Non-pigmented ciliary epithelial cell (primary cell): Measurements from ENCODE around the gene UPK1A.

Experiments used
- DNase-seq: peaks from one replicate; pipeline ENCODE4 v3.0.0-alpha.2; 2010; ENCODE audit warnings: low read depth

Gene UPK1A

GRCh38 chr19:35693422-35693821 lies 27.1 kb downstream of the UPK1A start:
- no peak for DNase-seq

DNA sequence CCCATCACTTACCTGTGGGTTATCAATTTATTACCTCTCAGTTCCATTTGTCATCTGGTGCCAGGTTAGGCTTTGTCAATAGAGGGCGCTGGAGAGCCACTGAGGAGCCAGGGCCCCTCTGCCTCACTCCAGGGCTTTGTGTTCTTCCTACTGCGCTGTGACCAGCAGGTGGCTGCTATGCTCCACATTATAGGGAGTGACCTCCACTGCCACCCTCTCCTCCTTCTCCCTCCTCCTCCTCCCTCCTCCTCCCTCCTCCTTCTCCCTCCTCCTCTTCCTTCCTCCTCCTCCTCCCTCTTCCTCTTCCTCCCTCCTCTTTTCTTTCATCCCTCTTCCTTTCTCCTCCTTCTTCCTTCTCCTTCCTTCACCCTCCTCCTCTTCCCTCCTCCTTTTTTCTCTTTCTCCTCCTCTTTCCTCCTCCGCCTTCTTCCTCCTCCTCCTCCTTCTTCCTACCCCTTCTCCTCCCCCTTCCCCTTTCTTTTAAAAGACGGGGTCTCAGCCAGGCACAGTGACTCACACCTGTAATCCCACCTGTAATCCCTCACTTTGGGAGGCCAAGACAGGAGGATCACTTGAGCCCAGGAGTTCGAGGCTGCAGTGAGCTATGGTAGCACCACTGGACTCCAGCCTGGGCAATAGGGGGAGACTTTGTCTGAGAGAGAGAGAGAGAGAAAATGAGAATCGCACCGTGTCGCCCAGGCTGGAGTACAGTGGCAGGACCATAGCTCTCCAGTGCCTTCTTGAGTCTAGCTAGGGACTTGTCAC lies 27.7 kb downstream of the UPK1A start:
- no peak for DNase-seq

GRCh38 chr19:35695895-35696422 lies 29.6 kb downstream of the UPK1A start:
- DNase-seq = no peak

GRCh38 chr19:35696835-35697234 lies 30.5 kb downstream of the UPK1A start:
- no peak for DNase-seq

GRCh38 chr19:35702223-35703012 lies 36.1 kb downstream of the UPK1A start:
- DNase-seq = peak; percentile 93

DNA sequence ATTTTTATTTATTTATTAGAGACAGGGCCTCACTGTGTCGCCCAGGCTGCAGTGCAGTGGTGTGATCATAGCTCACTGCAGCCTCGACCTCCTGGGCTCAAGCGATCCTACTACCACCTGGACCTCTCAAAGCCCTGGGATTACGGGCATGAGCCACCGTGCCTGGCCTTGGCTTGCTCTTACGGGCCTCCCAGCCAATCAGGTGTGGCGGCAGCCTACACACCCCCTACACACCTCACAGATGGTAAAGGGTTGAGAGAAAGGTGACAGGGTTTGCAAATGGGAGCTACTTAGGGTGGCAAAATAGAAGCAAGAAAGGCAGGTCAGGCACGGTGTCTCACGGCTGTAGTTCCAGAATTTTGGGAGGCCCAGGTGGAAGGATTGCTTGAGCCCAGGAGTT lies 37.0 kb downstream of the UPK1A start:
- no peak for DNase-seq

DNA sequence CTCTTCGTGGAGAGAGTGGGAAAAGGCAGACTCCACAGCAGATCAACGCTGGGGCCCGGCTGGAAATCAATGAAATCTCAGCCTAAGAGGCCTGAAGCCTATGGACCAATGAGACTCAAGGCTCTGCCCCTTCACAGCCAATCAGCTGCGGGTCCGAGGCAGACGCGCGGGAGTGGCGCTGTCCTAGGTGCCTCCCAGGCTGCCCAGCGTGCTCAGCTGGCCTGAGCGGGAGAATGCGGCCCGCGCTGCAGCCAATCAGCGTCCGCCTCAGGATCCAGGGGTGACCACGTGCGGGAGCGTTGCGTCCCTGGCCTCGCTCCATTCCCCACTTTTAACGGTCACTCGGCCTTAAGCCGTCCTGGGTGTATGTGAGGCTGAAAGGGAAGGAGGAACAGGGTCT lies 37.9 kb downstream of the UPK1A start, which contains the start of gene ZBTB32:
ZBTB32 (plus strand) TSS at position 341 of the 400 bp plus-strand sequence. CDS start 10,069 bp downstream, outside the sequence.
- DNase-seq = no peak

- DNase-seq = no peak
Observed at GRCh38 chr19:35708391-35708790, 42.1 kb downstream of the UPK1A start.

- no peak for DNase-seq
Observed at GRCh38 chr19:35710784-35711723, 44.7 kb downstream of the UPK1A start.

GRCh38 chr19:35712567-35713505 lies 46.5 kb downstream of the UPK1A start:
- DNase-seq = no peak

GRCh38 chr19:35713506-35713850 lies 47.2 kb downstream of the UPK1A start:
- no peak for DNase-seq

- DNase-seq = no peak
Observed at GRCh38 chr19:35713904-35714495, 47.7 kb downstream of the UPK1A start.

- no peak for DNase-seq
Observed at GRCh38 chr19:35714601-35715354, 48.5 kb downstream of the UPK1A start.

DNA sequence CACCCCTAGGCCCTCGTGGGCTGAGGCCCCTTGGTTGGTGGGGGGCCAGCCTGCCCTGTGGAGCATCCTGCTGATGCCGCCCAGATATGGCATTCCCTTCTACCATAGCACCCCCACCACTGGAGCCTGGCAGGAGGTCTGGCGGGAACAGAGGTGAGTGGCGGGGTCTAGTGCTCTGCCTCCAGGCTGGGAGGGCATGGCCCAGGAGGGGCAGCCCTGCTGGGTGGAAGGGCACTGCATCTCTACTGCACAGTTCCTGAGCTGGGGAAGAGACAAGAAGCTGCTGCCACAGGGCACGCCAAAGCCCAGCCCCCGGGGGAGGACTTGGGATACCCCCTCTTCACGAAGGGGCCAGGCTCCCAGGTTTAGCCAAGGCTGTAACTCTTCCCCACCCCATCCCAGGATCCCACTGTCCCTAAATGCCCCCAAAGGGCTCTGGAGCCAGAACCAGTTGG lies 49.1 kb downstream of the UPK1A start:
- no peak for DNase-seq

- no peak for DNase-seq
Observed at GRCh38 chr19:35715981-35716800, 49.9 kb downstream of the UPK1A start.

DNA sequence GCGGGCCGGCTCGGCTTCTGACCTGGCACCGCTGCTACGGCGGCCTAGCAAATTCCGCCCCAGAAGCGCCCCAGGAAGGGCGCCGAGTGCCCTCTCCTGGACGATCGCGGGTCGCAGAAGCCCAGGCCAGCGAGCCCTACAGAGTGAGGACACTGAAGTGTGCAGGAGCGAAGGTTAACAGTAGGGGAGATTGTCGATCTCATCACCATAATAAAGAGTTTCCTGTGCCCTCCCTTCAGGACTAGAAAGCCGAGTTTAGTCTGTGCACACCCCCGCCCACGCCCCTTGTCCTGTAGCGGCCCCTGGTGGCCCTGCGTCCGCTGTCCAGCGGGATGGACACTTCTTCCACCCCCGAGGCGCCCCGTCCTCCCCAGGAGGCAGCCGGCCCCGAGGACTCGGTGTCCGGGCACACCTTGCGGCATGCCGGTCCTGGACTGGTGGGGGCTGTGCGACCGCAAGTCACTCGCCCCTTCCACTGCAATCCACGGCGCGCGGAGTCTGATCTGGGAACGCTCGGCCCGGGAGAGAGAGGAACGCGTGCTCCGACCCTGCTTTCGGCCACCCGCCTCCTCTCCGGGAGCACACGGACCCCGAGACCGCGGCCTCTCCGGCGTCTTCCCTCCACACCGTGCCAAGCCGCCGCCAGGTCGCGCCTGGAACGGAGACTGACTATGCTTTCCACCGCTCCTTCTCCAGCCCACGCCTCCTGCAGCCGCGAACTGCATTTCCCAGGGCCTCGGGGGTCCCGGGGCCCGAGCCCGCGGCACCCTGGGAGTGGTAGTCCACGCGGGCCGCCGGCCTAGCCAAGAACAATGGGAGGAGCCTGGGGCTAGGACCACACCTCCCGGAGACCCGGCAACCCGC lies 50.7 kb downstream of the UPK1A start:
- DNase-seq = peak; percentile 69

DNA sequence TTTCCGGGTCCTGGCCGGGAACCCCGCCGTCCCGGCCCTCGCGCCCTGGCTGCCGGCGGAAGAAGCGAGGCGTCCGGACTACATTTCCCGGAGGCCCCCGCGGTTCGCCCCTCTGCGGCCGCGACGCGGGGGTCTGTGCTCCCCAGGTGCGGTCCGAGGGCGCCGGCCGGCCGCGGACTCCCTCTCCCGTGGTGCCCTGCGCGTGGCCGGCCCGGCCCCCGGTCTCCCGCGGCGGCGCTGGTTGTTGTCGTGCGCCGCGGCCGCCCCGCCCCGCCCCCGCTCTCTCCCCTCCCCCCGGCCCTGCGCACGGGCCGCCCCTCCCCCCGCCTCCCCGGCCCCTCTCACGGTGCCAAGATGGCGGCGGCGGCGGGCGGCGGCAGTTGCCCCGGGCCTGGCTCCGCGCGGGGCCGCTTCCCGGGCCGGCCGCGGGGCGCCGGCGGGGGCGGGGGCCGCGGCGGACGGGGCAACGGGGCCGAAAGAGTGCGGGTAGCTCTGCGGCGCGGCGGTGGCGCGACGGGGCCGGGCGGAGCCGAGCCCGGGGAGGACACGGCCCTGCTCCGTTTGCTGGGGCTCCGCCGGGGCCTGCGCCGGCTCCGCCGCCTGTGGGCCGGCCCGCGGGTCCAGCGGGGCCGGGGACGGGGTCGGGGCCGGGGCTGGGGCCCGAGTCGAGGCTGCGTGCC lies 51.5 kb downstream of the UPK1A start, which contains the start of gene KMT2B:
KMT2B (plus strand) TSS at position 339 of the 680 bp plus-strand sequence; CDS start at position 355, 16 bp downstream.
- DNase-seq = no peak
